ENCODE results near the gene WWOX. TPM values are rescaled to one million over a fixed set of nuclear protein-coding genes. Genes with fewer than 3 reads are reported as not detected.

Gene WWOX
- total RNA-seq, 1 donor from 2014 or later: 29.6 TPM

- DNase-seq (ENCODE audit: low read depth): no peak
- H3K4me3 ChIP-seq (ENCODE audit: low read depth, low read length): no peak overlapping the region
- TF ChIP-seq, protein P1, sequence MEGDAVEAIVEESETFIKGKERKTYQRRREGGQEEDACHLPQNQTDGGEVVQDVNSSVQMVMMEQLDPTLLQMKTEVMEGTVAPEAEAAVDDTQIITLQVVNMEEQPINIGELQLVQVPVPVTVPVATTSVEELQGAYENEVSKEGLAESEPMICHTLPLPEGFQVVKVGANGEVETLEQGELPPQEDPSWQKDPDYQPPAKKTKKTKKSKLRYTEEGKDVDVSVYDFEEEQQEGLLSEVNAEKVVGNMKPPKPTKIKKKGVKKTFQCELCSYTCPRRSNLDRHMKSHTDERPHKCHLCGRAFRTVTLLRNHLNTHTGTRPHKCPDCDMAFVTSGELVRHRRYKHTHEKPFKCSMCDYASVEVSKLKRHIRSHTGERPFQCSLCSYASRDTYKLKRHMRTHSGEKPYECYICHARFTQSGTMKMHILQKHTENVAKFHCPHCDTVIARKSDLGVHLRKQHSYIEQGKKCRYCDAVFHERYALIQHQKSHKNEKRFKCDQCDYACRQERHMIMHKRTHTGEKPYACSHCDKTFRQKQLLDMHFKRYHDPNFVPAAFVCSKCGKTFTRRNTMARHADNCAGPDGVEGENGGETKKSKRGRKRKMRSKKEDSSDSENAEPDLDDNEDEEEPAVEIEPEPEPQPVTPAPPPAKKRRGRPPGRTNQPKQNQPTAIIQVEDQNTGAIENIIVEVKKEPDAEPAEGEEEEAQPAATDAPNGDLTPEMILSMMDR (conservative IDR thresholded peaks at IDR 0.05; ENCODE audit: low read depth, low read length): no peak
Observed at GRCh38 chr16:78775161-78775561, 675.7 kb downstream of the WWOX start.

- DNase-seq (ENCODE audit: low read depth): no peak
- TF ChIP-seq, protein P1 (conservative IDR thresholded peaks at IDR 0.05; ENCODE audit: low read depth, low read length): no peak
- H3K4me3 ChIP-seq (ENCODE audit: low read depth, low read length): no peak overlapping the region
Observed at GRCh38 chr16:78778101-78779004, 678.9 kb downstream of the WWOX start.

GRCh38 chr16:78780808-78781207 is 681.4 kb downstream of the WWOX start:
- no peak for DNase-seq (ENCODE audit: low read depth)
- TF ChIP-seq, protein P1 (conservative IDR thresholded peaks at IDR 0.05; ENCODE audit: low read depth, low read length): no peak
- H3K4me3 ChIP-seq (ENCODE audit: low read depth, low read length): no peak overlapping the region

GRCh38 chr16:78782572-78782971 is 683.1 kb downstream of the WWOX start:
- no peak overlapping the region for H3K4me3 ChIP-seq (ENCODE audit: low read depth, low read length)
- no peak for DNase-seq (ENCODE audit: low read depth)
- TF ChIP-seq, protein P1 (conservative IDR thresholded peaks at IDR 0.05; ENCODE audit: low read depth, low read length): no peak

DNA sequence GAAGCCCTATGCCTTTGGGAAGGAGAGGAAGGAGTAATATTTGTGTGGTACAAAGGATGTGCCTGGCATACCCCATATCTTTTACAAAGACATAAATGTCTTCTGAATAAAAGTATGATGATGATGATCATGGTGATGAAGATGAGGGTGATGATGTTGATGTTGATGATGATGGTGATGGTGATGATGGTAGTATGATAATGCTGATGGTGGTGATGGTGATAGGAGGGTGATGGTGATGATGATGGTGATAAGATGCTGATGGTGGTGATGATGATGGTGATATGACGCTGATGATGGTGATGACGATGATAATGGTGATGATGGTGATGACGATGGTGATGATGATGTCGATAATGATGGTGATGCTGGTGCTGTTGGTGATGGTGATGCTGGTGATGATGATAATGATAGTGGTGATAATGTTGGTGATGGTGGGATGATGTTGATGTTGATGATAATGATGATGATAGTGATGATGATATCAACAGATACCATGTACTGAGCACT is 684.2 kb downstream of the WWOX start:
- DNase-seq (ENCODE audit: low read depth): no peak
- TF ChIP-seq, protein P1 (conservative IDR thresholded peaks at IDR 0.05; ENCODE audit: low read depth, low read length): no peak
- no peak overlapping the region for H3K4me3 ChIP-seq (ENCODE audit: low read depth, low read length)

DNA sequence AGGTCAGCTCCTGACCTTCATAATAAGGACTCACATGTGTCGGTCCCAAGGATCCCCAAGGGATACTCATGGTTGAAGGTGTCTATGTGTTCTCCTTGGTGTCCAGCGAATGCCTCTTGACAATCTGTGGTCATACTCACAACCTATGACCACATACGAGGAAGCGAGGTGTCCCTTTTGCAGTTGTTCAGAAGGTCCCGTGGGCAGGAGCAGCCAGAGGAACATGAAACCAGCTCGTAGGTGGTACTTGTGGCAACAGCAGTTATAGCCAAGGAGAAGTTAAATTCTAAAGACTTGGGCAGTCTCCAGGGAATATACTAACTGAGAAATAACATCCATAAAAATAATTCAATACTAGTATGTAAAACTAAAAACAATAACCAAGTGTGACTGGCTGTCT is 685.3 kb downstream of the WWOX start:
- H3K4me3 ChIP-seq (ENCODE audit: low read depth, low read length): no peak overlapping the region
- TF ChIP-seq, protein P1 (conservative IDR thresholded peaks at IDR 0.05; ENCODE audit: low read depth, low read length): no peak
- no peak for DNase-seq (ENCODE audit: low read depth)

Measured in epithelial cell of proximal tubule (primary cell).